Mesenchymal stem cell (in vitro differentiated cells and primary cell): Measurements from ENCODE around the gene PRPF31.
"Not testable (repeated sequence)": the region's sequence is repeated elsewhere in the genome, so short reads cannot be mapped to it uniquely, and the experiment has no call there.

Source experiments
- DNase-seq: peaks from one replicate; pipeline ENCODE4 v3.0.0-alpha.2; 2013
- H2AFZ ChIP-seq: one replicate; pipeline ENCODE4 v1.6.1; 2013; ENCODE audit warnings: low read depth, mild to moderate bottlenecking, control low read depth, inconsistent platforms, low read length, moderate library complexity
- H2AK5ac ChIP-seq: 2 replicates; pipeline ENCODE4 v1.6.1; 2013; ENCODE audit warnings: low read length, moderate library complexity, mild to moderate bottlenecking, inconsistent platforms; ENCODE audit not compliant: severe bottlenecking
- H2BK120ac ChIP-seq: one replicate; pipeline ENCODE4 v1.6.1; 2013; ENCODE audit warnings: low read depth, mild to moderate bottlenecking, inconsistent platforms, low read length, moderate library complexity
- H2BK12ac ChIP-seq, 2 experiments: one replicate each; pipeline ENCODE4 v1.6.1; 2013; ENCODE audit warnings: inconsistent platforms in 2 of 2, low read length in 2 of 2, mild to moderate bottlenecking in 2 of 2, moderate library complexity in 2 of 2, control low read depth in 1 of 2
- H2BK15ac ChIP-seq: one replicate; pipeline ENCODE4 v1.6.1; 2013; ENCODE audit warnings: mild to moderate bottlenecking, low read depth, inconsistent platforms; ENCODE audit not compliant: poor library complexity, severe bottlenecking
- H2BK5ac ChIP-seq: 2 replicates; pipeline ENCODE4 v1.6.1; 2013; ENCODE audit warnings: low read depth, mild to moderate bottlenecking, low read length, control low read depth, inconsistent platforms; ENCODE audit not compliant: poor library complexity, severe bottlenecking
- H3K14ac ChIP-seq, 2 experiments: one replicate each; pipeline ENCODE4 v1.6.1; 2013; ENCODE audit warnings: inconsistent platforms in 2 of 2, low read length in 2 of 2, control low read depth in 1 of 2, mild to moderate bottlenecking in 1 of 2, moderate library complexity in 1 of 2
- H3K18ac ChIP-seq, 2 experiments: one replicate each; pipeline ENCODE4 v1.6.1; 2013; ENCODE audit warnings: inconsistent platforms in 2 of 2, low read length in 2 of 2, control low read depth in 1 of 2, low read depth in 1 of 2, mild to moderate bottlenecking in 1 of 2
- H3K23ac ChIP-seq, 2 experiments: one replicate each; pipeline ENCODE4 v1.6.1; 2013; ENCODE audit warnings: inconsistent platforms in 2 of 2, low read length in 2 of 2, mild to moderate bottlenecking in 2 of 2, moderate library complexity in 2 of 2, control low read depth in 1 of 2
- H3K27ac ChIP-seq: 2 replicates; pipeline ENCODE4 v1.5.1; 2013; ENCODE audit warnings: mild to moderate bottlenecking, moderate library complexity, low read length, control low read depth, inconsistent platforms; ENCODE audit not compliant: poor library complexity, severe bottlenecking
- H3K27me3 ChIP-seq, 2 experiments: 2 replicates each; pipeline versions ENCODE4 v1.6.1 to v1.7.0; 2013; ENCODE audit warnings: low read length in 2 of 2, mild to moderate bottlenecking in 2 of 2, moderate library complexity in 2 of 2, control low read depth in 1 of 2, inconsistent platforms in 1 of 2; ENCODE audit not compliant: control insufficient read depth in 1 of 2, insufficient read depth in 1 of 2
- H3K36me3 ChIP-seq, 2 experiments: 2 replicates each; pipeline versions ENCODE4 v1.6.1 to v1.7.0; 2013; ENCODE audit warnings: low read length in 2 of 2, control low read depth in 1 of 2, inconsistent platforms in 1 of 2, low read depth in 1 of 2, mild to moderate bottlenecking in 1 of 2; ENCODE audit not compliant: insufficient read depth in 2 of 2, control insufficient read depth in 1 of 2
- H3K4ac ChIP-seq, 2 experiments: one replicate each; pipeline ENCODE4 v1.6.1; 2013; ENCODE audit warnings: inconsistent platforms in 2 of 2, low read length in 2 of 2, mild to moderate bottlenecking in 2 of 2, moderate library complexity in 2 of 2, control low read depth in 1 of 2, low read depth in 1 of 2
- H3K4me1 ChIP-seq: 2 replicates; pipeline ENCODE4 v1.6.1; 2013; ENCODE audit warnings: low read depth, low read length, control low read depth; ENCODE audit not compliant: control insufficient read depth, insufficient read depth
- H3K4me2 ChIP-seq: 2 replicates; pipeline ENCODE4 v1.6.1; 2013; ENCODE audit warnings: low read length, mild to moderate bottlenecking, inconsistent platforms; ENCODE audit not compliant: poor library complexity, severe bottlenecking
- H3K4me3 ChIP-seq, 2 experiments: 2 replicates each; pipeline versions ENCODE4 v1.5.1 to v1.7.0; 2013; ENCODE audit warnings: low read length in 2 of 2, mild to moderate bottlenecking in 2 of 2, control low read depth in 1 of 2, low read depth in 1 of 2; ENCODE audit not compliant: insufficient read depth in 1 of 2
- H3K79me1 ChIP-seq: replicated peaks from 2 replicates; pipeline ENCODE4 v1.6.1; 2013; ENCODE audit warnings: mild to moderate bottlenecking, control low read depth, low read length, inconsistent platforms; ENCODE audit not compliant: poor library complexity, severe bottlenecking
- H3K9ac ChIP-seq: 2 replicates; pipeline ENCODE4 v1.7.0; 2013; ENCODE audit warnings: mild to moderate bottlenecking, low read length, moderate library complexity
- H3K9me3 ChIP-seq: 2 replicates; pipeline ENCODE4 v1.7.0; 2013; ENCODE audit warnings: mild to moderate bottlenecking, low read length; ENCODE audit not compliant: control insufficient read depth
- H4K8ac ChIP-seq: one replicate; pipeline ENCODE4 v1.6.1; 2013; ENCODE audit warnings: inconsistent platforms, mild to moderate bottlenecking, low read length, moderate library complexity
- H4K91ac ChIP-seq: one replicate; pipeline ENCODE4 v1.6.1; 2013; ENCODE audit warnings: mild to moderate bottlenecking, low read length, inconsistent platforms
- WGBS: methylation state at CpG from one replicate; pipeline ENCODE4 v1.1.7; 2013; ENCODE audit warnings: mixed read lengths; 5-methylcytosine and 5-hydroxymethylcytosine counted together

PRPF31 gene

DNA sequence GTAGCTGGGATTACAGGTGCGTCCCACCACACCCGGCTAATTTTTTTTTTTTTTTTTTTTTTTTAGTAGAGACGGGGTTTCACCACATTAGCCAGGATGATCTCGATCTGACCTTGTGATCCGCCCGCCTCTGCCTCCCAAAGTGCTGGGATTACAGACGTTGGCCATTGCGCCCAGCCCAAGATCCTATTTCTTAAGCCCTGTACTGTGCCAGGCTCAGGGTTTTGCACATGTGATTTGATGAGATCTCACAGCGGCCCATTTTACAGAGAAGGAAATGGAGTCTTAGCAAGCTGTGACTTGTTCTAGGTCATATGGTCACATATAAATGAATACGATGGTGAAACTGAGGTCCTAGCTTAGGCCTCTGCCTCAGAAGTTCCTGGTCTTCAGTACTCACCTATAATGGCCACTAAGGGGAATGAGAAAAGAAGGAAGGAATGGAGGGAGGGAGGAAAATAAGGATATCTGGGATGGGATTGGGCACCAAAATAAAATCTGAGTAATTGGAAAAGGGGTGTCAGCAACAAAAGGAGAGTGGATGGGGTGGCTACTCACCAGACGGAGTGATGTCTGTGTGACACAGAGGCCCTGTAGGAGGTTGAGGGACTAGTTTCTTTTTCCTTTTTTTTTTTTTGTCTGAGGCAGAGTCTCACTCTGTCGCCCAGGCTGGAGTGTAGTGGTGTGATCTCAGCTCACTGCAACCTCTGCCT is 16.2 kb upstream of the PRPF31 start:
- H3K36me3 ChIP-seq, result no peaks in the 10 kb centered on the region
- no peak overlapping the region for H2BK12ac ChIP-seq
- no peak overlapping the region for H3K9ac ChIP-seq
- H3K23ac ChIP-seq, result no peak overlapping the region
- H2BK120ac ChIP-seq, result no peak overlapping the region
- H3K4ac ChIP-seq, result no peak overlapping the region
- H3K27ac ChIP-seq, result no peak overlapping the region
- H3K27me3 ChIP-seq, result peaks cover 0 to 12% of the 10 kb centered on the region in 2 experiments
- H3K14ac ChIP-seq, result no peak overlapping the region
- no peak overlapping the region for H2AFZ ChIP-seq
- no peak overlapping the region for H2BK5ac ChIP-seq
- no peak overlapping the region for H3K18ac ChIP-seq
- peaks cover 1% of the 10 kb centered on the region for H3K9me3 ChIP-seq
- no peak overlapping the region for H4K8ac ChIP-seq
- H4K91ac ChIP-seq, result no peak overlapping the region
- no peak overlapping the region for H2AK5ac ChIP-seq
- H3K4me2 ChIP-seq, result no peak overlapping the region
- 92% methylated on average over 12 of the region's 12 CpGs for WGBS
- H3K4me3 ChIP-seq, result no peak overlapping the region
- peaks cover 11% of the 10 kb centered on the region for H3K4me1 ChIP-seq
- H3K79me1 ChIP-seq, result peaks cover 2% of the 10 kb centered on the region
- no peak for DNase-seq
- no peak overlapping the region for H2BK15ac ChIP-seq

DNA sequence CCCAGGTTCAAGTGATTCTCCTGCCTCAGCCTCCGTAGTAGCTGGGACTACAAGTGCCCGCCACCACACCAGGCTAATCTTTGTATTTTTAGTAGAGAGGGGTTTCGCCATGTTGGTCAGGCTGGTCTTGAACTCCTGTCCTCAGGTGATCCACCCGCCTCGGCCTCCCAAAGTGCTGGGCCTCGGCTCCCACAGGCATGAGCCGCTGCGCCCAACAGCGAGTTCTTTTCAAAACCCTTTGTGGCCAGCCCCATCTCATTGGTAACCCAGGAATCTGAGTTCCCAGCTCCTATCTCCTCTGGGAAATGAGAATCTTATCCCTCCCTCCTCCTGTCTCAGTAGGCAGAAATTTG is 15.7 kb upstream of the PRPF31 start:
- H2BK120ac ChIP-seq, H2AK5ac ChIP-seq, H3K9ac ChIP-seq, H4K91ac ChIP-seq, H3K27me3 ChIP-seq, H2BK12ac ChIP-seq, H3K18ac ChIP-seq, H3K4ac ChIP-seq, H3K14ac ChIP-seq, H3K4me3 ChIP-seq, H3K79me1 ChIP-seq, H3K9me3 ChIP-seq, H3K27ac ChIP-seq, H3K23ac ChIP-seq, H4K8ac ChIP-seq, H2BK15ac ChIP-seq, DNase-seq, H2AFZ ChIP-seq, H3K4me2 ChIP-seq, H3K36me3 ChIP-seq, H2BK5ac ChIP-seq: not testable (repeated sequence)
- H3K4me1 ChIP-seq, result peaks cover 11% of the 10 kb centered on the region
- 85% methylated on average over 9 of the region's 9 CpGs for WGBS

DNA sequence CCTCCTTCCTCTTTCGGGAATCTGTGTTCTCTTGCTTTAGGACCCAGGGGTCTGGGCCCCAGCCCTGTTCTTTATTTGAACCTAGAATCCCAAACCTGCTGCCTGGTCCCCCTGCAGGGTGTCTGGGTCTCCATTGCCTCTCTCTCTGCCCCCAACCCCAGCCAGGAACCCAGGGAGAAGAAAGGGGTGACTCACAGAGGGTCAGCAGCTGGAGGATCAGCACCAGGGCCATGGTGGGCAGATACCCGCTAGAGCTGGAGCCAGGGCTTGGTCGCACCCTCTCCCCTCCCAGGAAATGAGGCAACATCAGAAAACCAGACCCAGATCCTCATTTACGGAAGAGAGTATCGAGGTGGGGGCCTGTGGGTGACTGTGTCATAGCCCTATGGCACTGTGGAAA is 15.0 kb upstream of the PRPF31 start, which contains the start of gene OSCAR:
Gene OSCAR (minus strand): TSS at position 243 of the 400 bp plus-strand sequence. CDS start 11 bp downstream, at position 232.
- Histone ChIP-seq H3K4me3 (no peak within 1 kb of the TSS), H3K4me2 (no peak within 1 kb of the TSS), H3K27ac (no peak within 1 kb of the TSS), H4K91ac (no peak within 1 kb of the TSS), H3K9ac (no peak within 1 kb of the TSS), H2AFZ (no peak within 1 kb of the TSS), H2AK5ac (no peak within 1 kb of the TSS), H3K4ac (no peak within 1 kb of the TSS), H3K36me3 (peaks cover 2 to 4% of the 10 kb centered on the region in 2 experiments), H2BK5ac (no peak within 1 kb of the TSS), H3K27me3 (peaks cover 0 to 3% of the 10 kb centered on the region in 2 experiments), H3K14ac (no peak within 1 kb of the TSS), H3K9me3 (no peaks in the 10 kb centered on the region), H3K18ac (no peak within 1 kb of the TSS), H2BK120ac (no peak within 1 kb of the TSS), H3K23ac (no peak within 1 kb of the TSS), H2BK15ac (no peak within 1 kb of the TSS), H4K8ac (no peak within 1 kb of the TSS), H3K4me1 (peaks cover 10% of the 10 kb centered on the region), H2BK12ac (no peak within 1 kb of the TSS), H3K79me1 (peaks cover 8% of the 10 kb centered on the region)
- peak; percentile 4 for DNase-seq
- 81% methylated on average over 3 of the region's 5 CpGs for WGBS

DNA sequence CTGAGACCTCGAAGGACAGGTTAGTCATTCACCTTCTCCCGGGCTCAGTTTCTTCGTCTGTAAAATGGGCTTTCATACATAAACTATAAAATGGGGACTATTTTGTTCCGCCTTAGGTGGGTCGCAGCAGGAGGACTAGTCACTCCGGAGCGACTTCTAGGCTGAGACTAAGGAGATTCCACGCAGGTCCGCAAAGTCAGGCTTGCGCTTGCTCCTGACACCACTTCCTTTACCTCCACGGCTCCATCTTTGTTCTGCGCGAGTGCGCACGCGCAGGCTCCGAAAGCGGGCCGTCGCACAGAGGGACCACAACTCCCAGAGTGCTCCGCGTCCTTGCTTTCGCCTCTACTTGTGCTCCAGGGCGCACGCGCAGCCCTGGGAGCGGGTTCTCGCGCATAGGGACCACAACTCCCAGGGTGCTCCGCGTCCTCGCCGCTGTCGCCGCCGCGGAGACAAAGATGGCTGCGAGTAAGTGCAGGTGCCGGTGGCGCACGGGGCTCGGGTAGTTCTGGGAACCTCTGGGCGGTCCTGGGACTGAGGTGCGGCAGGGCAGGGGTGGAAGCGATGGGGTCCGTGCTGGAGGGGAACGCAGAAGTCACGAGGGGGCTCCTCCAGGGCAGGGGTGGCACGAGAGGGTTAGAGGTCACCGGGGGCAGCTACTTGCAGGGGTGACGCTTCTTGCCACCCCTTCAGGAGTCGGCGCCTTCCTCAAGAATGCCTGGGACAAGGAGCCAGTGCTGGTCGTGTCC is 13.0 kb upstream of the PRPF31 start, which contains the start of gene NDUFA3:
Gene NDUFA3 (plus strand): TSS at position 435 of the 749 bp plus-strand sequence. CDS start 24 bp downstream, at position 459.
- Histone ChIP-seq H3K27me3 (no peaks in the 10 kb centered on the region), H2BK120ac (no peak within 1 kb of the TSS), H2BK15ac (peak within 1 kb of the TSS; percentile 23), H2AFZ (peak within 1 kb of the TSS; percentile 55), H3K4me2 (peak within 1 kb of the TSS; percentile 83), H2BK12ac (peak within 1 kb of the TSS in 1 of 2 experiments; percentile 33), H3K36me3 (peaks cover 23 to 24% of the 10 kb centered on the region in 2 experiments), H3K9ac (peak within 1 kb of the TSS; percentile 90), H2BK5ac (no peak within 1 kb of the TSS), H3K23ac (peak within 1 kb of the TSS in 1 of 2 experiments; percentile 85), H3K4me3 (peak within 1 kb of the TSS; percentile 84 to 97), H3K18ac (peak within 1 kb of the TSS; percentile 16 to 90), H3K79me1 (peaks cover 17% of the 10 kb centered on the region), H3K4ac (peak within 1 kb of the TSS; percentile 80 to 94), H3K4me1 (peaks cover 6% of the 10 kb centered on the region), H4K91ac (peak within 1 kb of the TSS; percentile 6), H2AK5ac (no peak within 1 kb of the TSS), H3K9me3 (no peaks in the 10 kb centered on the region), H3K14ac (peak within 1 kb of the TSS in 1 of 2 experiments; percentile 95), H4K8ac (peak within 1 kb of the TSS; percentile 49), H3K27ac (no peak within 1 kb of the TSS)
- WGBS, result 6% methylated on average over 49 of the region's 54 CpGs
- DNase-seq, result peak; percentile 98
